Endodermal cell (in vitro differentiated cells): ENCODE measurements around the gene PCSK4. TPM values are rescaled to one million over a fixed set of nuclear protein-coding genes. Genes with fewer than 3 reads are reported as not detected.
"Not testable (repeated sequence)": the region's sequence is repeated elsewhere in the genome, so short reads cannot be mapped to it uniquely, and the experiment has no call there.

Experiments used
- DNase-seq: peaks from one replicate; pipeline ENCODE4 v3.0.0-alpha.2; 2017
- H3K27ac ChIP-seq: 2 replicates; pipeline ENCODE4 v1.5.1; 2013; ENCODE audit warnings: mild to moderate bottlenecking, low read depth, low read length, moderate library complexity
- H3K27me3 ChIP-seq: 2 replicates; pipeline ENCODE4 v1.6.1; 2013; ENCODE audit warnings: mild to moderate bottlenecking, low read length, moderate library complexity; ENCODE audit not compliant: insufficient read depth, control insufficient read depth, poor library complexity, severe bottlenecking
- H3K36me3 ChIP-seq: 2 replicates; pipeline ENCODE4 v1.7.0; 2013; ENCODE audit warnings: mild to moderate bottlenecking, low read length, moderate library complexity; ENCODE audit not compliant: control insufficient read depth, insufficient read depth
- H3K4me1 ChIP-seq: one replicate; pipeline ENCODE4 v1.7.0; 2013; ENCODE audit warnings: low read length; ENCODE audit not compliant: control insufficient read depth, insufficient read depth
- H3K4me3 ChIP-seq: 2 replicates; pipeline ENCODE4 v1.5.1; 2013; ENCODE audit warnings: mild to moderate bottlenecking, low read length, moderate library complexity
- H3K9ac ChIP-seq: 2 replicates; pipeline ENCODE4 v1.6.1; 2013; ENCODE audit warnings: mild to moderate bottlenecking, low read length, moderate library complexity; ENCODE audit not compliant: poor library complexity, severe bottlenecking; ENCODE audit errors: extremely low read depth
- H3K9me3 ChIP-seq: 2 replicates; pipeline ENCODE4 v1.6.1; 2013; ENCODE audit warnings: mild to moderate bottlenecking, low read length, moderate library complexity; ENCODE audit not compliant: control insufficient read depth
- H3K27ac Mint-ChIP-seq: 2 replicates; pipeline ENCODE4 v1.8.0; 2020; ENCODE audit warnings: mixed read lengths
- H3K27me3 Mint-ChIP-seq: 2 replicates; pipeline ENCODE4 v1.8.0; 2021; ENCODE audit warnings: mild to moderate bottlenecking, mixed read lengths; ENCODE audit not compliant: insufficient read depth
- H3K36me3 Mint-ChIP-seq: 2 replicates; pipeline ENCODE4 v1.8.0; 2020; ENCODE audit warnings: low read depth, mixed read lengths
- H3K4me1 Mint-ChIP-seq: 2 replicates; pipeline ENCODE4 v1.8.0; 2020; ENCODE audit warnings: mixed read lengths
- H3K4me3 Mint-ChIP-seq: 2 replicates; pipeline ENCODE4 v1.8.0; 2020; ENCODE audit warnings: mild to moderate bottlenecking, moderate library complexity, mixed read lengths
- H3K9me3 Mint-ChIP-seq: 2 replicates; pipeline ENCODE4 v1.8.0; 2020; ENCODE audit warnings: mild to moderate bottlenecking, mixed read lengths
- CTCF ChIP-seq: fragments of 200-600 bp; sonication (generic); conservative IDR thresholded peaks from 2 replicates; pipeline ENCODE4 v1.5.0; 2021; ENCODE audit warnings: antibody characterized with exemption, mild to moderate bottlenecking
- WGBS, 2 experiments: methylation state at CpG; one replicate each; pipeline versions ENCODE4 v1.1.5 to v1.1.7; 2013; ENCODE audit warnings: missing lambda C conversion rate in 2 of 2, mixed read lengths in 1 of 2; ENCODE audit not compliant: insufficient coverage in 1 of 2, insufficient read length in 1 of 2; 5-methylcytosine and 5-hydroxymethylcytosine counted together
- total RNA-seq, 2 donors: library from RNA; stranded (reverse); fragmentation: NEBNext Ultra II Directional in 1 of 2; extraction: Animal tissue kit (Norgen Biotek cat#: 25700) in 1 of 2; gene quantifications; 2 replicates in 1 of 2; 3 replicates in 1 of 2; pipeline ENCODE4 v1.2.1, GENCODE V29; 2021

PCSK4 gene
- total RNA-seq, 2 donors from 2014 or later = 25.2 to 31.6 TPM

GRCh38 chr19:1531587-1531986, 41.4 kb upstream of the PCSK4 start:
- no peaks in the 10 kb centered on the region for H3K4me1 Mint-ChIP-seq
- no peak for DNase-seq
- no peak for TF ChIP-seq CTCF
- no peaks in the 10 kb centered on the region for H3K9me3 ChIP-seq
- H3K27ac ChIP-seq = no peak overlapping the region
- no peaks in the 10 kb centered on the region for H3K36me3 Mint-ChIP-seq
- H3K27me3 Mint-ChIP-seq = peaks cover 20% of the 10 kb centered on the region
- H3K9me3 Mint-ChIP-seq = no peaks in the 10 kb centered on the region
- H3K27ac Mint-ChIP-seq = no peak overlapping the region
- no peak overlapping the region for H3K4me3 Mint-ChIP-seq
- no peaks in the 10 kb centered on the region for H3K36me3 ChIP-seq
- WGBS, 2 experiments = 86 to 90% methylated on average over 11 of the region's 11 CpGs
- H3K4me3 ChIP-seq = no peak overlapping the region
- H3K4me1 ChIP-seq = no peaks in the 10 kb centered on the region
- H3K9ac ChIP-seq = no peak overlapping the region
- H3K27me3 ChIP-seq = peaks cover 2% of the 10 kb centered on the region

- DNase-seq, H3K9me3 Mint-ChIP-seq, H3K27ac ChIP-seq, H3K36me3 ChIP-seq, H3K27ac Mint-ChIP-seq, H3K4me3 ChIP-seq, H3K9me3 ChIP-seq, H3K4me1 ChIP-seq, H3K36me3 Mint-ChIP-seq, H3K4me1 Mint-ChIP-seq, H3K4me3 Mint-ChIP-seq, H3K9ac ChIP-seq, H3K27me3 ChIP-seq: not testable (repeated sequence)
- peaks cover 26% of the 10 kb centered on the region for H3K27me3 Mint-ChIP-seq
- 93 to 95% methylated on average over 9 to 11 of the region's 11 CpGs for WGBS, 2 experiments
Observed at GRCh38 chr19:1530856-1531255, 40.7 kb upstream of the PCSK4 start.

- no peak overlapping the region for H3K27ac Mint-ChIP-seq
- 82 to 89% methylated on average over 6 to 16 of the region's 16 CpGs for WGBS, 2 experiments
Observed at GRCh38 chr19:1529430-1529816, 39.3 kb upstream of the PCSK4 start.

More at GRCh38 chr19:1529430-1529816, 39.3 kb upstream of the PCSK4 start:
- Mint-ChIP-seq H3K36me3 (no peaks in the 10 kb centered on the region), H3K27me3 (peaks cover 36% of the 10 kb centered on the region), H3K4me1 (peaks cover 1% of the 10 kb centered on the region), H3K4me3 (no peak overlapping the region), H3K9me3 (no peaks in the 10 kb centered on the region)
- DNase-seq = no peak
- Histone ChIP-seq H3K4me3 (no peak overlapping the region), H3K9ac (no peak overlapping the region), H3K9me3 (no peaks in the 10 kb centered on the region), H3K36me3 (no peaks in the 10 kb centered on the region), H3K4me1 (no peaks in the 10 kb centered on the region), H3K27me3 (peaks cover 24% of the 10 kb centered on the region), H3K27ac (no peak overlapping the region)
- TF ChIP-seq CTCF = no peak
